Fibroblast of skin of left quadriceps (primary cell): Measurements from ENCODE around the gene GBP7.
A peak's percentile ranks its signal among the peaks of the same experiment; 100 is the strongest.
"Not testable (repeated sequence)": the region's sequence is repeated elsewhere in the genome, so short reads cannot be mapped to it uniquely, and the experiment has no call there.

Experiments
- DNase-seq, 2 experiments: peaks; one replicate each; pipeline ENCODE4 v3.0.0-alpha.2; 2013; ENCODE audit warnings: low read depth in 2 of 2

GBP7 gene

GRCh38 chr1:89170170-89171066, 5.4 kb downstream of the GBP7 start:
- DNase-seq = no peak

- no peak for DNase-seq
These were observed 6.6 kb downstream of the GBP7 start for GRCh38 chr1:89169166-89169565.

- DNase-seq = no peak
These were observed 8.1 kb downstream of the GBP7 start for GRCh38 chr1:89167590-89168230.

- no peak for DNase-seq
These were observed 9.1 kb downstream of the GBP7 start for GRCh38 chr1:89166705-89167104.

GRCh38 chr1:89165811-89166210, 10.0 kb downstream of the GBP7 start:
- DNase-seq = no peak

GRCh38 chr1:89151047-89151446, 24.8 kb downstream of the GBP7 start:
- no peak for DNase-seq

GRCh38 chr1:89149976-89150375, 25.8 kb downstream of the GBP7 start:
- DNase-seq = no peak

GRCh38 chr1:89149229-89149628, 26.6 kb downstream of the GBP7 start:
- no peak for DNase-seq

- no peak for DNase-seq
These were observed 27.8 kb downstream of the GBP7 start for GRCh38 chr1:89147678-89148658.

GRCh38 chr1:89146721-89147120, 29.1 kb downstream of the GBP7 start:
- DNase-seq = no peak

GRCh38 chr1:89143484-89143883, 32.3 kb downstream of the GBP7 start:
- DNase-seq = no peak

- no peak for DNase-seq
These were observed 33.6 kb downstream of the GBP7 start for GRCh38 chr1:89142160-89142559.

GRCh38 chr1:89133747-89134146, 42.1 kb downstream of the GBP7 start:
- DNase-seq = no peak

GRCh38 chr1:89130716-89131115, 45.1 kb downstream of the GBP7 start:
- DNase-seq = no peak

- no peak for DNase-seq
These were observed 45.9 kb downstream of the GBP7 start for GRCh38 chr1:89129911-89130310.

- DNase-seq = not testable (repeated sequence)
These were observed 47.8 kb downstream of the GBP7 start for GRCh38 chr1:89128003-89128458.

GRCh38 chr1:89126602-89127565, 48.9 kb downstream of the GBP7 start:
- DNase-seq = not testable (repeated sequence)

GRCh38 chr1:89125913-89126580, 49.8 kb downstream of the GBP7 start, which contains the start of gene GBP2:
Gene GBP2, minus strand, starts transcription at chr1:89126114. Its CDS starts 4,148 bp downstream, at chr1:89121966.
- peak; percentile 62 to 64 for DNase-seq

- no peak for DNase-seq
These were observed 50.4 kb downstream of the GBP7 start for GRCh38 chr1:89125240-89125912.
